ENCODE results near the gene TMEM150A.

DNA sequence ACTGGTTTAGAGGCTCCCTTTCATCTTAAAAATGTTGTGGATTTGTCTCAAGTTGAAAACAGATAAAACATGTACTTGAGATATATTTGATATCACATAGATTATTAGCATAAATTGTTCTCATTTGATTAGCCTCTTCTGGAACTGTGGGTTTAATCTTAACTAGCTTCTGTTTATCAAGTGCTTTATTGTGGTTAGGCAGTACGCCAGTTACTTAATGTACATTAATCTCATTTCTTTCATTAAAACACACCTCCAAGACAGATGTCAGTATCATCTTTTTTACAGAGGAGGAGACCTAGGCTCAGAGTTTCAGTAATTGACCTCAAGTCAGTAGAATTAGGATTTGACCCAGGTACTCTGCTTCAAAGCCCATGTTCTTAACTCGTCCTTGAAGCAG lies 43.7 kb upstream of the TMEM150A start:
- TF ChIP-seq, protein P1, sequence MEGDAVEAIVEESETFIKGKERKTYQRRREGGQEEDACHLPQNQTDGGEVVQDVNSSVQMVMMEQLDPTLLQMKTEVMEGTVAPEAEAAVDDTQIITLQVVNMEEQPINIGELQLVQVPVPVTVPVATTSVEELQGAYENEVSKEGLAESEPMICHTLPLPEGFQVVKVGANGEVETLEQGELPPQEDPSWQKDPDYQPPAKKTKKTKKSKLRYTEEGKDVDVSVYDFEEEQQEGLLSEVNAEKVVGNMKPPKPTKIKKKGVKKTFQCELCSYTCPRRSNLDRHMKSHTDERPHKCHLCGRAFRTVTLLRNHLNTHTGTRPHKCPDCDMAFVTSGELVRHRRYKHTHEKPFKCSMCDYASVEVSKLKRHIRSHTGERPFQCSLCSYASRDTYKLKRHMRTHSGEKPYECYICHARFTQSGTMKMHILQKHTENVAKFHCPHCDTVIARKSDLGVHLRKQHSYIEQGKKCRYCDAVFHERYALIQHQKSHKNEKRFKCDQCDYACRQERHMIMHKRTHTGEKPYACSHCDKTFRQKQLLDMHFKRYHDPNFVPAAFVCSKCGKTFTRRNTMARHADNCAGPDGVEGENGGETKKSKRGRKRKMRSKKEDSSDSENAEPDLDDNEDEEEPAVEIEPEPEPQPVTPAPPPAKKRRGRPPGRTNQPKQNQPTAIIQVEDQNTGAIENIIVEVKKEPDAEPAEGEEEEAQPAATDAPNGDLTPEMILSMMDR (conservative IDR thresholded peaks at IDR 0.05; ENCODE audit: low read depth, low read length): no peak
- TF ChIP-seq FOS (IDR thresholded peaks at IDR 0.05; ENCODE audit: low read depth, low read length): no peak
- no peak for TF ChIP-seq BHLHE40 (IDR thresholded peaks at IDR 0.05; ENCODE audit: low read depth, low read length)
- no peak for TF ChIP-seq MAZ (IDR thresholded peaks at IDR 0.05; ENCODE audit: borderline replicate concordance, low read depth, low read length)
- no peak for TF ChIP-seq RAD21 (IDR thresholded peaks at IDR 0.05; ENCODE audit: low read length)
- TF ChIP-seq POLR2A (IDR thresholded peaks at IDR 0.05; ENCODE audit: low read depth, low read length): no peak
- TF ChIP-seq RFX5 (IDR thresholded peaks at IDR 0.05; ENCODE audit: low read depth, low read length): no peak
- no peak for TF ChIP-seq SMC3 (IDR thresholded peaks at IDR 0.05; ENCODE audit: low read depth, low read length)
- TF ChIP-seq RCOR1 (IDR thresholded peaks at IDR 0.05; ENCODE audit: insufficient replicate concordance, low read length): no peak
- no peak for TF ChIP-seq USF2 (IDR thresholded peaks at IDR 0.05; ENCODE audit: low read depth, low read length)
- TF ChIP-seq CEBPB (IDR thresholded peaks at IDR 0.05; ENCODE audit: low read depth, low read length): no peak

Data from IMR-90 (cell line).